HepG2 (cell line): Measurements from ENCODE around the gene CD300LF.

Source experiments
- KLF11 ChIP-seq: IDR thresholded peaks from 2 replicates; pipeline ENCODE4 v1.6.1; 2016; ENCODE audit warnings: missing compliant biosample characterization
- POLR2AphosphoS5 ChIP-seq: IDR thresholded peaks from 2 replicates; pipeline ENCODE4 v1.6.1; 2012; ENCODE audit warnings: low read depth, low read length
- SMAD1 ChIP-seq: sonication (generic); formaldehyde crosslinking; IDR thresholded peaks from 2 replicates; pipeline ENCODE4 v1.4.0; 2020; ENCODE audit warnings: missing genetic modification reagents, low read depth, mild to moderate bottlenecking, borderline replicate concordance
- SPEN ChIP-seq: sonication (generic); formaldehyde crosslinking; IDR thresholded peaks from 2 replicates; pipeline ENCODE4 v1.5.1; 2020; ENCODE audit warnings: low read depth, mild to moderate bottlenecking, missing genetic modification reagents
- TEAD3 ChIP-seq: optimal IDR thresholded peaks from 2 replicates; pipeline ENCODE3; 2016; ENCODE audit warnings: borderline replicate concordance
- ZNF34 ChIP-seq: sonication (generic); formaldehyde crosslinking; IDR thresholded peaks from 2 replicates; pipeline ENCODE4 v1.4.0; 2020; ENCODE audit warnings: mild to moderate bottlenecking, missing genetic modification reagents, borderline replicate concordance
- ZNF839 ChIP-seq: sonication (generic); formaldehyde crosslinking; IDR thresholded peaks from 2 replicates; pipeline ENCODE4 v1.4.0; 2020; ENCODE audit warnings: missing genetic modification reagents, mild to moderate bottlenecking, borderline replicate concordance
- ZSCAN29 ChIP-seq: sonication (generic); formaldehyde crosslinking; conservative IDR thresholded peaks from 2 replicates; pipeline ENCODE4 v1.4.0; 2020; ENCODE audit warnings: mild to moderate bottlenecking, missing genetic modification reagents

DNA sequence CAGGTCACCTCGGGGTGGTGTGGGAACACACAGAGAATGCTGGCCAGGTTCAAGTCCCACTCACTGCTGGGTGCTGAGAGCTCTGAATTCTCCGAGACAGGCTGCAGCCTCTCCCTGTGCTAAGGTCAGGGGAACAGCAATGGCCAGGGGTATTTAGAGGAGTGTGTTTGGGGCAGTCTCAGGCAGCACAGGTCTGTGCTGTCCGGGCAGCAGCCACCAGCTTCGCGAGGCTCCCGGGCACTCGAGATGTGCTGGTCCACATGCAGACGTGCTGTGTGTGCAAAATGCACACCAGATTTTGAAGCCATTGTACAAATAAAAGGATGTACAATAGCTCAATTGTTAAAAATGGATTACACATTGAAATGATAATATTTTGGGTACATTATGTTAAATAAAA is 42.8 kb upstream of the CD300LF start:
- TF ChIP-seq SPEN (CRISPR knock-in tag) (no peak), ZSCAN29 (CRISPR knock-in tag) (no peak), ZNF839 (CRISPR knock-in tag) (no peak), POLR2AphosphoS5 (no peak), SMAD1 (no peak), KLF11 (no peak), TEAD3 (no peak), ZNF34 (CRISPR knock-in tag) (no peak)
